Measurements from ENCODE around the gene CITED4.

CITED4 gene

DNA sequence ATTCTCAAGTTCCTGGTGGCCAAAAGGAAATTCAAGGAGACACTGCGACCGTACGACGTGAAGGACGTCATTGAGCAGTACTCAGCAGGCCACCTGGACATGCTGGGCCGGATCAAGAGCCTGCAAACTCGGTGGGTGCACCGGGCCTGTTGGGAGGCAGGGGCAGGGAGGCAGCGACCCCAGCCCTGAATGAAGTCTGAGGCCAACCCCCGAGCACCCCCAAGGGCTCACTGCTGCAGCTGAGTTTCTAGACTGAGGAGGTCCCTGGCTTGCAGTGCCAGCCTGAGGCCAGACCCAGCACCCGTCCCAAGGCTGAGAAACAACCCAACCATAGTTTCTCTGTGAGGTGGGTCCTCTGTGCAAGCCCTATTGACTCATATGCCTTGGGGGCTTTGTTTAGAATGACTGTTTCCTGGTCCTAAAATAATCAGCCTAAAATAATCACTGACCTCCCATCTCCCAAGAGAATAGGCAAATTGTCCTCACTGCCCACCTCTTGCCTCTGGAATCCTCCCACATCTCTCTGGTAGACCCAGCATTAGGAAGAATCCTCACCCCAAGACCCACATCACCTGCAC is 27.1 kb downstream of the CITED4 start:
- DNase-seq (ENCODE audit: low read depth) = no peak

DNA sequence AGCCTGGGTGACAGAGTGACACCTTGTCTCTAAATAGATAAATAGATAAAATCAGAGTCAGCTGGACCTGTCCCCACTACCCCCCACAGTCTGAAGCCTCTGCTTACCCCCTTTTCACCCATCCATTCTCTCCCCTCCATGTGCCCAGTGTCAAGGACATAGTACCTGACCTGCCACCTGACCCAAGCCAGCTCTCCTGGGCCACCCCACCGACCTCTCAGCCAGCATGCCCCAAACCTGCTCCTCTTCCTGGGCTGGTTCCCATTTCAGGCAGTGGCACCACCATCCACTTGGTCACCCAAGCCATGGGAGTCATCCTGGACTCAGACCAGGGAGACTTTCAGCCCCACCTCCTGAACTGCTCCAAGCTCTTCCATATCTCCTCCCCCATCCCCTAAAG is 28.2 kb downstream of the CITED4 start:
- DNase-seq (ENCODE audit: low read depth) = no peak

DNA sequence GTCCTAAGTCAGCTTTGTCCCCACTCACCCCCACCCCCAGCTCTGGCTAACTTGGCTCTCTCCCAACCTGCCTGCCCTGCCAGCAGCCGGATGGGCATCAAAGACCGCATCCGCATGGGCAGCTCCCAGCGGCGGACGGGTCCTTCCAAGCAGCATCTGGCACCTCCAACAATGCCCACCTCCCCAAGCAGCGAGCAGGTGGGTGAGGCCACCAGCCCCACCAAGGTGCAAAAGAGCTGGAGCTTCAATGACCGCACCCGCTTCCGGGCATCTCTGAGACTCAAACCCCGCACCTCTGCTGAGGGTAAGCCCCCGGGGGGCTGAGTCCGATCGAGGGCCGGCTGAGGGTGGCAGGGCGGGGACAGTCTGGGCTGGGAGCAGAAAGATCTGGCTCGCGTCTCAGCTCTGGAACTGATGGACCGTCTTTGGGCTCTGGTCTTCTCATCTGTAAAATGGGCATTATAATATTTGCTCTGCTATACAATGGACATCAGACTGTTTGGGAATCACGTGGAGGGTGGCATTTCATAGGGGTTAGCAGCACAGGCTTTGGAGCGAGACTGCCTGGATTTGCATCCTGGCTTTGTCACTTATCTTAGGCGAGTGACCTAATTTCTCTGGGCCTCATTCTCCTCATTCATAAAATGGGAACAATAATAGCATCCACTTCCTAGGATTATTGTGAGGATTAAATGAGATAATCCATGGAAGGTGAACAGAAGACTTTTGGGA is 31.0 kb downstream of the CITED4 start:
- no peak for DNase-seq (ENCODE audit: low read depth)

DNA sequence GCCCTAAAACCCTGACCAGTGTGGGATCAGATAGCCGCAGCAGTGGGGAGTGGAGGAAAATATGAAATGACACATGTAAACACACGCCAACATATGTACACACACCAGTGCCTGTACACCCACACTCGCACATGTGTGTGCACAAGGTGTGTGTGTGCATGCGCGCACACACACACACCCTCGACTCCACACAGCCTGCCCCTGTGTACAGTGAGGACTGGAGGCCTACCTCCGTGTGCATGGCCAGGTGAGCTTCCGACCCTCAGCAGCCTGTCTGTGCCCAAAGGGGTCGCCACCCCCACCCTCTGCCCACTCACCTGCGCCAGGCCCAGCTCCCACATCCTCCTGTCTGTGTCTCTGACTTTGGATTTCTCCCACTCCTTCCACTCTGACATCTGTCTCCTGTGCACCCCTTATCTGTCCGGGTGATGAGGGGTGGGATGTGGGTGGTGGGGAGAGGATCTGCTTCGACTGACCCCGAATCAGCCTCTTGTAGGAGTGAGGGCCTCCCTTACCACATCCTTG is 31.7 kb downstream of the CITED4 start:
- no peak for DNase-seq (ENCODE audit: low read depth)

DNA sequence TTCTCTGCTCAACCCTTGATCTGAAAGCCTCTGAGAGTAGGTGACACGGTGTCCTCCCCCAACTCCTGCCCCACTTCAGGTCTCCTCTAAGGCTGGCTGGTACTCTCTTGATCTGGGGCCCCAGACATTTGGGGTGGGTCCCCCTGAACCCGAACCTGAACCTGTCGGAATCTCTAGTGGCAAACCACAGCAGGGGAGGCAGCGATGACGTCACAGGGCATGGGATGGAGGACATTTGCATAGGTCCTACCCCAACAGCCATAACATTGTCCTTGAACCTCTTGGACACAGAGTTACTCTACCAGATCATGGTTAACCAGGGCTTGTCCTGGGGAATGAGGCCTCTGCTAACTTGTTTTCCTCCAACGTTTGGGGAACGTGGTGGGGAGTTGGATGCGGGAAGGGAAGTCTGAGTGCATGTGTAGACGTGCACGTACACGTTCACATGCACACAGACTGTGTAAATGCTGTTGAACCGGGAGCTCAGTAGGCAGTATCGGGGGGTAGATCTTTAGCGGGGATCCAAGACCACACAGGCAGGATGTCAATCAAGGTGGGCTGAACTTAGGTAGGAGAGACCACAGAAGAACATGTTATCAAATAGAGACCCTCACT is 32.4 kb downstream of the CITED4 start:
- DNase-seq (ENCODE audit: low read depth) = no peak

DNA sequence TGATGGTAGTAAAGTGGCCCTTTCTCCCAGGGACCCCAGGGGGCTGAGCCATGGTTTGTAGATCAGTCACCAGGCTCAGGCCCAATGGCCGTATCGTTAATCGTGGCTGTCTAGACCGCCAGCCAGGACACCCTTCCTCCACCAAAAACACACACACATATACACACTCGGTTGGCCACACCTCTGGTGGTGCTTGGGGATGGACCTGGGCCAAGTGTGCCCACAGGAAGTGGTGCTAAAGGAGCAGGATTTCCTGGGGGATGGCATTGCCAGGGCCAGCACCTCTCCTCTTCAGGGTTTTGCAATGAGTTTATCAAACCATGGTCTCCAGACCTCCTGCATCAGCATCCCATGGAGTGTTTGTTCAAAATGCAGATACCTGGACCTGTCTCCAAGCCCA is 36.2 kb downstream of the CITED4 start:
- no peak for DNase-seq (ENCODE audit: low read depth)

GRCh38 chr1:40825435-40825788 is 36.8 kb downstream of the CITED4 start:
- DNase-seq (ENCODE audit: low read depth) = no peak

GRCh38 chr1:40824591-40825434 is 37.4 kb downstream of the CITED4 start:
- DNase-seq (ENCODE audit: low read depth) = no peak

DNA sequence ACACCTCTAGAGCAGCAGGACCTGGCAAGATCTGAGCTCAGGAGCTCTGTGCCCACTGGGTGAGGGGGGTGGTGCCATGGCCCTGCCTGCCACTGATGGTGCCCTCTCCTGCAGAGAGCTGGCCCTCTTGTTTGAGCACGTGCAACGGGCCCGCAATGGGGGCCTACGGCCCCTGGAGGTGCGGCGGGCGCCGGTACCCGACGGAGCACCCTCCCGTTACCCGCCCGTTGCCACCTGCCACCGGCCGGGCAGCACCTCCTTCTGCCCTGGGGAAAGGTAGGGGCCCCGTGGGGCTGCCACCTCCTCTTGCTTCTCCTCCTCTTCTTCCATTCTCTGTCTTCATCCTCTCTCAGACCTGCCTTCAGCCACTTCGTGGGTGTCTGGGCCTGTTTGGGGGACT is 38.2 kb downstream of the CITED4 start:
- no peak for DNase-seq (ENCODE audit: low read depth)

DNA sequence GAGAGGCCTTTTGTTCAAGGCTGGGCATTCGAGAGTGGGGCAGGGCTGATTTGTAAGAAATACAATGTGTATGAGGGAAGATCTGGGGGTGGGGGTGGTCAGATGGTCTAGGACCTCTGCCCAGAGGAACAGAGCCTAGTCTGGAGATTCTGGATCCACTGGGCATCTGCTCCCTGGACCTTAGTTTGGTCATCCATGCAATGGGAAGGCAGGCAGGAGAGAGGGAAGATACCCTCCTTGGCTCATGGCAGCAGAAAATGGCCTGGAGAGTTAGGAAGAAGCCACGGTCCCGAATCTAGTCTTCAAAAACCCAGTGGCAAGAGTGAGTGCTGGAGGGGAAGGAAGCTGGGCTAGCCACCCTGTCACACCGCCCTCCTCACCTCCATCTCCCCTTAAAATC is 38.8 kb downstream of the CITED4 start:
- no peak for DNase-seq (ENCODE audit: low read depth)

GRCh38 chr1:40822890-40823289 is 39.3 kb downstream of the CITED4 start:
- DNase-seq (ENCODE audit: low read depth) = no peak

GRCh38 chr1:40820911-40821693 is 41.1 kb downstream of the CITED4 start:
- no peak for DNase-seq (ENCODE audit: low read depth)

DNA sequence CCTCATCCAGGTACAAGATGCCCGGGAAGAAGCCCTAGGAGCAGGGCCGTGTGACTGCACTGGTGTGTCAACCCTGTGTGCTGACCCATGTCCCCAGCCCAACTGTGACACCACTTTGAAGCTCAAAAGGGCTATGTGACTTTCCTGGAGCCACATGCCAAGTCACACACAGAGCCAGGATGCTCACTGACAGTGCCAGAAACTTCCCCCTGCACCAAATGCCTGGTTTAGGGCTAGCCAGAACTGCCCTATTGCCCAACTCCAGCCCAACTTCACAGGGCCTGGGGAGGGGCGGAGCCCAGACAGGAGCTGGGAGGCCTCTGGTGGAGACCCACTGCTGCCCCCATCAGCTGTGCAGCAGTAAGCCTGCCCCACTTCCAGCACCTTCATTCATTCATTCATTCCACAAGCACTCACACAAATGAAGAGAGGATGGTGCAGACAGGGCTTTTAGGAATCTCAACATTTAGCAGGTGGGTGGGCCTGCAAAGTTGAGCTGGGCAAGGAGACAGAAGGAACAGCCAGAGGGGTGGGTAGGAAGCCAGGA is 41.8 kb downstream of the CITED4 start:
- no peak for DNase-seq (ENCODE audit: low read depth)

- no peak for DNase-seq (ENCODE audit: low read depth)
Measured at GRCh38 chr1:40819101-40819500, 43.1 kb downstream of the CITED4 start.

GRCh38 chr1:40818264-40818961 is 43.8 kb downstream of the CITED4 start:
- no peak for DNase-seq (ENCODE audit: low read depth)

DNA sequence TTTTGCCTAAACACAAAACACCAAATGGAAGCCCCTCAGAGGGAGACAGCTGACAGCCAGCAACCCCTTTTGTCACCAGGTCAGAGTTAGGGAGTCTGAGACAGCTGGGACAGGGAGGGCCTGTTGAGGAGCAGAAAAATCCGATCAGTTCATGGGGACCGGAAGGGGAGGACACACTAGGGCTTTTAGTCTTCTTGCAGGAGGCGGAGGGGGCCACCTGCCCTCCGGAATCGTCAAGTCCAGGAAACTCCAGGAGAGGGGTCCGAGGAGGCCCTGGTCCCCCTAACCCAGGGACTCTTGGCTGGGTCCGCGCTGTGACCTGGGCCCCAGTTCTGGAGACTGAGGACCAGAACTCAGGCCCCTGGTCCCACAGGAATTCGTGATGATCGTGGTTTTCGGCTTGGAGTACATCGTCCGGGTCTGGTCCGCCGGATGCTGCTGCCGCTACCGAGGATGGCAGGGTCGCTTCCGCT is 44.3 kb downstream of the CITED4 start:
- no peak for DNase-seq (ENCODE audit: low read depth)

DNA sequence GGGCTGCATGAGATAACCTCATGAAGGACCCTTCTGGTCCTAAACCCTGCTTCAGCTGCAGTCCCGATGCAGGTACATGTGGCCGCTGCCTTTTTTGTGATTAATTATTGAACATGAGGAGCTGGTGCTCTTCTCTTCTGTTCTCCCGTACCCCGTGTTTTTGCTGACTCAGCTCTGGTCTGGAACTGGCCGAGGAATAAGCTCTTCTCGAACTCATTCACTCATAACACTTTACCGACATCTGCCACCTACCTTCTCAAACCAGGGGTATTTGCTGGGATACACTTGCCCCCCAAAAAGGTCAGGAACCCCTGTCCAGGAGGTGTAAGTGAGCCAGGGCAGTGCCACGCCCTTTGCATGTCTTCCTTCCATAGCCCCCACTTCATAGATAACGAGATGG is 46.7 kb downstream of the CITED4 start:
- no peak for DNase-seq (ENCODE audit: low read depth)
